H1 (cell line): ENCODE measurements around the gene TXNL4A. TPM values are rescaled to one million over a fixed set of nuclear protein-coding genes. Genes with fewer than 3 reads are reported as not detected.

Experiments used
- CHD1 ChIP-seq: IDR thresholded peaks from 2 replicates; pipeline ENCODE4 v1.6.1; 2012; ENCODE audit warnings: low read depth, low read length, improper control_type of control experiment
- CHD7 ChIP-seq: fragments of 300-600 bp; sonication (generic); IDR thresholded peaks from 2 replicates; pipeline ENCODE4 v1.7.1; 2012; ENCODE audit warnings: low read length, moderate library complexity, mild to moderate bottlenecking, inconsistent platforms; ENCODE audit not compliant: insufficient replicate concordance
- polyA plus RNA-seq, 7 experiments: library from polyadenylated mRNA; depleted of rRNA in 3 of 7; stranded (reverse) in 5 of 7; unstranded in 2 of 7; fragments of >200 nt in 5 of 7; fragments of 200-250 nt in 2 of 7; gene quantifications; 1 replicate in 5 of 7; 2 replicates in 1 of 7; 4 replicates in 1 of 7; pipeline versions ENCODE4 v1.2.1 to v1.2.3, GENCODE V29; 2011 to 2013; ENCODE audit warnings: missing spikeins in 2 of 7, mixed read lengths in 2 of 7
- total RNA-seq: library from RNA; stranded (reverse); fragmentation: NEBNext Ultra II Directional; extraction: Animal tissue kit (Norgen Biotek cat#: 25700); gene quantifications from 2 replicates; pipeline ENCODE4 v1.2.1, GENCODE V29; 2021

Gene TXNL4A
- total and polyA plus RNA-seq, 2 of the 8 experiments (the other 6 are each of a cell fraction or from before 2014, with no cell fraction given), result 169 to 181 TPM

- TF ChIP-seq CHD7 (no peak), CHD1 (no peak)
These were observed 63.3 kb downstream of the TXNL4A start (continued) for GRCh38 chr18:79924814-79925731.
